Neural cell (in vitro differentiated cells): ENCODE results near the gene AP1M1. TPM values are rescaled to one million over a fixed set of nuclear protein-coding genes. Genes with fewer than 3 reads are reported as not detected.

Experiments
- H2AFZ ChIP-seq: fragments of 200-600, 300-800 bp; sonication (generic), shearing (Covaris generic); 2 replicates; pipeline ENCODE4 v1.6.0; 2014; ENCODE audit warnings: low read depth, mild to moderate bottlenecking, antibody characterized with exemption, low read length, moderate library complexity
- H3F3A ChIP-seq: fragments of 200-600 bp; shearing (Covaris generic); 2 replicates; pipeline ENCODE4 v1.6.1; 2016; ENCODE audit warnings: mild to moderate bottlenecking, moderate library complexity, mixed read lengths, antibody characterized with exemption, low read length; ENCODE audit not compliant: insufficient read depth, poor library complexity, severe bottlenecking
- H3K27ac ChIP-seq: fragments of 200-600, 300-800 bp; sonication (generic), shearing (Covaris generic); 2 replicates; pipeline ENCODE4 v1.5.1; 2014; ENCODE audit warnings: mild to moderate bottlenecking, low read length, moderate library complexity
- H3K27me3 ChIP-seq: fragments of 300-800, 200-600 bp; sonication (generic), shearing (Covaris generic); 2 replicates; pipeline ENCODE4 v1.6.0; 2014; ENCODE audit warnings: mild to moderate bottlenecking, low read depth, low read length, moderate library complexity; ENCODE audit not compliant: insufficient read depth
- H3K36me3 ChIP-seq: fragments of 300-800, 200-600 bp; sonication (generic), shearing (Covaris generic); 2 replicates; pipeline ENCODE4 v1.5.1; 2014; ENCODE audit warnings: mild to moderate bottlenecking, antibody characterized with exemption, low read length, moderate library complexity; ENCODE audit not compliant: insufficient read depth
- H3K4me2 ChIP-seq: fragments of 300-800, 200-600 bp; sonication (generic), shearing (Covaris generic); 2 replicates; pipeline ENCODE4 v1.6.0; 2014; ENCODE audit warnings: mild to moderate bottlenecking, low read length
- H3K4me3 ChIP-seq: fragments of 300-800, 200-600 bp; sonication (generic), shearing (Covaris generic); 2 replicates; pipeline ENCODE4 v1.5.1; 2014; ENCODE audit warnings: mild to moderate bottlenecking, low read length, moderate library complexity
- H3K79me2 ChIP-seq: fragments of 200-600 bp; shearing (Covaris generic); replicated peaks from 2 replicates; pipeline ENCODE4 v1.6.0; 2014; ENCODE audit warnings: mild to moderate bottlenecking, low read length, moderate library complexity; ENCODE audit not compliant: insufficient read depth
- H3K9ac ChIP-seq: fragments of 300-800, 200-600 bp; sonication (generic), shearing (Covaris generic); 2 replicates; pipeline ENCODE4 v1.6.1; 2016; ENCODE audit warnings: mild to moderate bottlenecking, low read length, mixed read lengths
- H3K9me2 ChIP-seq: fragments of 200-600 bp; shearing (Covaris generic); 2 replicates; pipeline ENCODE4 v1.6.1; 2016; ENCODE audit warnings: mild to moderate bottlenecking, low read length, mixed read lengths; ENCODE audit not compliant: insufficient read depth
- H3K9me3 ChIP-seq: fragments of 200-600, 300-800 bp; sonication (generic), shearing (Covaris generic); 2 replicates; pipeline ENCODE4 v1.6.1; 2016; ENCODE audit warnings: mild to moderate bottlenecking, mixed run types, low read length, moderate library complexity, mixed read lengths
- H4K20me1 ChIP-seq: fragments of 200-600 bp; shearing (Covaris generic); 2 replicates; pipeline ENCODE4 v1.6.1; 2016; ENCODE audit warnings: mild to moderate bottlenecking, mixed run types; ENCODE audit not compliant: insufficient read depth
- EP300 ChIP-seq: fragments of 450-650 bp; conservative IDR thresholded peaks from 2 replicates; pipeline ENCODE4 v1.6.1; 2014; ENCODE audit warnings: antibody characterized with exemption, mild to moderate bottlenecking, moderate library complexity; ENCODE audit not compliant: poor library complexity, severe bottlenecking
- EZH2 ChIP-seq: fragments of 200-600, 300-800 bp; shearing (Covaris generic), sonication (generic); IDR thresholded peaks from 2 replicates; pipeline ENCODE4 v1.6.1; 2014; ENCODE audit warnings: antibody characterized with exemption, low read length, borderline replicate concordance, mild to moderate bottlenecking; ENCODE audit not compliant: insufficient read depth, poor library complexity, severe bottlenecking
- MXI1 ChIP-seq: fragments of 450-650 bp; conservative IDR thresholded peaks from 2 replicates; pipeline ENCODE4 v1.6.1; 2014; ENCODE audit warnings: antibody characterized with exemption, mild to moderate bottlenecking; ENCODE audit not compliant: poor library complexity, severe bottlenecking
- POLR2AphosphoS5 ChIP-seq: IDR thresholded peaks from 2 replicates; pipeline ENCODE4 v1.6.1; 2012
- RAD21 ChIP-seq: fragments of 450-650 bp; conservative IDR thresholded peaks from 2 replicates; pipeline ENCODE4 v1.6.1; 2014; ENCODE audit warnings: antibody characterized with exemption, mild to moderate bottlenecking, moderate library complexity
- SMC3 ChIP-seq: fragments of 450-650 bp; conservative IDR thresholded peaks from 2 replicates; pipeline ENCODE4 v1.6.1; 2014; ENCODE audit warnings: antibody characterized with exemption, mild to moderate bottlenecking, moderate library complexity; ENCODE audit not compliant: poor library complexity
- TAF1 ChIP-seq: IDR thresholded peaks from 2 replicates; pipeline ENCODE4 v1.6.1; 2012; ENCODE audit warnings: low read depth
- polyA plus RNA-seq: library from polyadenylated mRNA; depleted of rRNA; stranded (reverse); fragments of >200 nt; gene quantifications from 2 replicates; pipeline ENCODE4 v1.2.3, GENCODE V29; 2014
- TF ChIP-seq, protein P1 (sequence below): IDR thresholded peaks from 2 replicates; pipeline ENCODE4 v1.6.1; 2012; ENCODE audit warnings: borderline replicate concordance
- TF ChIP-seq, protein P2 (sequence below): fragments of 450-650 bp; IDR thresholded peaks from 2 replicates; pipeline ENCODE4 v1.5.1; 2014; ENCODE audit warnings: antibody characterized with exemption, mild to moderate bottlenecking, moderate library complexity; ENCODE audit not compliant: poor library complexity, severe bottlenecking

Gene AP1M1
- polyA plus RNA-seq, 1 donor from 2014 or later, result 81.4 TPM

DNA sequence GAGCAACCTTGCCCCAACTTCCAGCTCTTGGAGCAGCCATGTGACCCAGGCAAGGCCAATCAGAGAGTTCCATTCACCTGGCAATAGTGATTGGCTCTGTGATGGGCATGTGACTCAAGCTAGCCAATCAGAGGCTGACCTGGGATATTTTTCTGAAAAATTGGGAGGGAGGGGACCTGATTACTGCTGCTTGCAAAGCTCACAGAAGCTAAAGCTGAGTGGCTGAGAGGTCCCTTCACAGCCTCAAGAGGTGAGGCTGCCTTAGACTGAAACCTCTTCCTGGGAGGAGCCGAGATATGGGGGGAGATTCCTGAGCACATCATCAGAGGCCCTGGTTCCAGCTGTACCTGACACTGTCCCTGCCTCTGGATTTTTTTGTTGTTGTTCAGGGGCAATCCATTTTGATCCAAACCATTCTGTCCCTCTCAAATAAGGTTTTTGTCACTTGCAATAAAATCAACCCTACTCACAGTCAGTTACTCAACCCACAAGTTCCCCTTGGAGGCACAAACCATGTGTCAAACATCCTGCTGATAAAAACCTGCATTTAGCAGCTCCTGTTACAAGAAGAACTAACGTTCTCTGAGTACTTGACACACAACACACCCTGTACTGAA, 29.1 kb upstream of the AP1M1 start:
- no peak for TF ChIP-seq RAD21
- TF ChIP-seq EP300, result no peak
- TF ChIP-seq, protein P1, sequence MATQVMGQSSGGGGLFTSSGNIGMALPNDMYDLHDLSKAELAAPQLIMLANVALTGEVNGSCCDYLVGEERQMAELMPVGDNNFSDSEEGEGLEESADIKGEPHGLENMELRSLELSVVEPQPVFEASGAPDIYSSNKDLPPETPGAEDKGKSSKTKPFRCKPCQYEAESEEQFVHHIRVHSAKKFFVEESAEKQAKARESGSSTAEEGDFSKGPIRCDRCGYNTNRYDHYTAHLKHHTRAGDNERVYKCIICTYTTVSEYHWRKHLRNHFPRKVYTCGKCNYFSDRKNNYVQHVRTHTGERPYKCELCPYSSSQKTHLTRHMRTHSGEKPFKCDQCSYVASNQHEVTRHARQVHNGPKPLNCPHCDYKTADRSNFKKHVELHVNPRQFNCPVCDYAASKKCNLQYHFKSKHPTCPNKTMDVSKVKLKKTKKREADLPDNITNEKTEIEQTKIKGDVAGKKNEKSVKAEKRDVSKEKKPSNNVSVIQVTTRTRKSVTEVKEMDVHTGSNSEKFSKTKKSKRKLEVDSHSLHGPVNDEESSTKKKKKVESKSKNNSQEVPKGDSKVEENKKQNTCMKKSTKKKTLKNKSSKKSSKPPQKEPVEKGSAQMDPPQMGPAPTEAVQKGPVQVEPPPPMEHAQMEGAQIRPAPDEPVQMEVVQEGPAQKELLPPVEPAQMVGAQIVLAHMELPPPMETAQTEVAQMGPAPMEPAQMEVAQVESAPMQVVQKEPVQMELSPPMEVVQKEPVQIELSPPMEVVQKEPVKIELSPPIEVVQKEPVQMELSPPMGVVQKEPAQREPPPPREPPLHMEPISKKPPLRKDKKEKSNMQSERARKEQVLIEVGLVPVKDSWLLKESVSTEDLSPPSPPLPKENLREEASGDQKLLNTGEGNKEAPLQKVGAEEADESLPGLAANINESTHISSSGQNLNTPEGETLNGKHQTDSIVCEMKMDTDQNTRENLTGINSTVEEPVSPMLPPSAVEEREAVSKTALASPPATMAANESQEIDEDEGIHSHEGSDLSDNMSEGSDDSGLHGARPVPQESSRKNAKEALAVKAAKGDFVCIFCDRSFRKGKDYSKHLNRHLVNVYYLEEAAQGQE, result no peak
- TF ChIP-seq TAF1, result no peak
- TF ChIP-seq EZH2, result no peak
- TF ChIP-seq, protein P2, sequence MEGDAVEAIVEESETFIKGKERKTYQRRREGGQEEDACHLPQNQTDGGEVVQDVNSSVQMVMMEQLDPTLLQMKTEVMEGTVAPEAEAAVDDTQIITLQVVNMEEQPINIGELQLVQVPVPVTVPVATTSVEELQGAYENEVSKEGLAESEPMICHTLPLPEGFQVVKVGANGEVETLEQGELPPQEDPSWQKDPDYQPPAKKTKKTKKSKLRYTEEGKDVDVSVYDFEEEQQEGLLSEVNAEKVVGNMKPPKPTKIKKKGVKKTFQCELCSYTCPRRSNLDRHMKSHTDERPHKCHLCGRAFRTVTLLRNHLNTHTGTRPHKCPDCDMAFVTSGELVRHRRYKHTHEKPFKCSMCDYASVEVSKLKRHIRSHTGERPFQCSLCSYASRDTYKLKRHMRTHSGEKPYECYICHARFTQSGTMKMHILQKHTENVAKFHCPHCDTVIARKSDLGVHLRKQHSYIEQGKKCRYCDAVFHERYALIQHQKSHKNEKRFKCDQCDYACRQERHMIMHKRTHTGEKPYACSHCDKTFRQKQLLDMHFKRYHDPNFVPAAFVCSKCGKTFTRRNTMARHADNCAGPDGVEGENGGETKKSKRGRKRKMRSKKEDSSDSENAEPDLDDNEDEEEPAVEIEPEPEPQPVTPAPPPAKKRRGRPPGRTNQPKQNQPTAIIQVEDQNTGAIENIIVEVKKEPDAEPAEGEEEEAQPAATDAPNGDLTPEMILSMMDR, result no peak
- Histone ChIP-seq H3K4me2 (no peak overlapping the region), H3K4me3 (no peak overlapping the region), H3K9me3 (no peaks in the 10 kb centered on the region), H3F3A (no peaks in the 10 kb centered on the region), H3K36me3 (no peaks in the 10 kb centered on the region), H4K20me1 (no peaks in the 10 kb centered on the region), H2AFZ (no peak overlapping the region), H3K27me3 (no peaks in the 10 kb centered on the region), H3K27ac (no peak overlapping the region), H3K9ac (no peak overlapping the region), H3K9me2 (no peaks in the 10 kb centered on the region), H3K79me2 (no peaks in the 10 kb centered on the region)

DNA sequence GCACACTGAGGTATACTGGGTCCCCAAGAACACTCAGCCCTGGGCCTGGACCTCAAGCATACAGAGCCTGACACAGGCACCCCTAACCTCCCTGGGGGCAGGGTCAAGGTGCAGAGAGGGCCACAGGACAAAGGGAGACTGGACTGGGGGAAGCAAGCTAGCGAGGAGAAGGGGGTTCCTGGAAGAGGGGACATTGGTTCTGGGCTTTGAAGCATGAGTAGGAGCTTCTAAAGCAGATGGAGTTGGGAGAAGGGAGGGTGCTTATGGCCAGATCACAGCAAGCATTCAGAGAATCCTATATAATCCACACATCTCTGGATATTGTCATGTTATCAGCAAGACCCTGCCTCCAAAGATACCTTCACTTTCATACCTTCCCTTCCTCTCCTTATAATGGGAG, 27.6 kb upstream of the AP1M1 start:
- Histone ChIP-seq H3K27ac (no peak overlapping the region), H3K27me3 (no peaks in the 10 kb centered on the region), H3K36me3 (no peaks in the 10 kb centered on the region), H3K4me3 (no peak overlapping the region), H3F3A (no peaks in the 10 kb centered on the region), H3K79me2 (no peaks in the 10 kb centered on the region), H3K9me3 (no peaks in the 10 kb centered on the region), H4K20me1 (no peaks in the 10 kb centered on the region), H3K9me2 (no peaks in the 10 kb centered on the region), H2AFZ (no peak overlapping the region), H3K4me2 (no peak overlapping the region), H3K9ac (no peak overlapping the region)
- TF ChIP-seq TAF1 (no peak), SMC3 (no peak), EP300 (no peak), RAD21 (no peak), MXI1 (no peak), EZH2 (no peak), POLR2AphosphoS5 (no peak)
- TF ChIP-seq, protein P1, result no peak
- TF ChIP-seq, protein P2, result no peak
